Measurements from ENCODE around the gene PTPRM. TPM values are rescaled to one million over a fixed set of nuclear protein-coding genes. Genes with fewer than 3 reads are reported as not detected.

Gene PTPRM
- total RNA-seq (10 to 100 TPM; 14.7 to 23.0 TPM), polyA plus RNA-seq (10 to 100 TPM in 1 of 2 donors, 1 to 10 TPM in 1; 9.2 to 10.6 TPM)

DNA sequence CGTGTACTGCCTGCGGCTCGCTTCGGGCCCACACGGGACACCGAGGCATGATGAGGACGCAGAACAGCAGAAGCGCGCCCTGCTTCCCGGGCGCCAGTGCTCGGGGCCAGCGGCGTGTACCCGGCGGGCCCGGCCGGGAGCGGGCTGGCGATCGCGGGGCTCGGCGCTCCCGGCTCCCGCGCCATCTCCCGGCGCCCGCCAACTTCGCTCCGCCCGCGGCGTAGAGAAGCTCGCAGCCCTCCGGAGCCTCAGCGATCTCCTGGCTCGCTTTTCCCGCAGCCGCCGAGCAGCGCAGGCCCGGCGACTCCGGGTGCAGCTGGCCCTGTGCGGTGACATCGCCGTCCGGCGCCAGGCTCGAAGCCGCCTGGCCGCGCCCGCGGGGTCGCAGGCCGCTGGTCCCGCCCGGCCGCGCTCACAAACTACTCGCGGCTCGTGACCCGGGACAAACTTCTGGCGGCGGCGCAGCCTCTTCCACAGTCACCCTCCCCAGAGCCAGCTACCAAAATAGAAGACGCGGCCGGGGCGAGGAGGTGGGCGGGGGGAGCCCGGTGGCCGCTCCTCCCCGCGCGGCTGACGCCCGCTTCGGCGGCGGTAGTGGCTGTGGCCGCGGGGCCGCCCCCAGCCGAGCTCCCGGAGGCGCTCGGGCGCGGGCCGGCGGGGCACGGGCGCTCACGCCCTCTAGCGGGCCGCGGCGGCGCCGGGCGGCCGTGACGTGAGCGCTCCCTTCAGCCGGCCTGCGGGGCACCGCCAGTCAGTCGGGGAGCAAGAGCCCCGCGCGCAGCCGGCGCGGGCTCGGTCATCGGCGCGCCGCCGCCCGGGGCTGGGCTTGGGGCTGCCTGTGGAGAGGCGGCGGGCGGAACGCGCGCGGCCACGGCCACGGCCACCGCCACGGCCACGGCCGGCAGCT lies at the start of gene PTPRM:
Gene PTPRM, plus strand, starts transcription at position 750 of the 907 bp plus-strand sequence. CDS start 503 bp downstream, outside the sequence.
- Histone ChIP-seq H3K4me1 (ENCODE audit: control insufficient read depth in 4 of 4, insufficient read depth in 4 of 4, low read length in 3 of 4) (peaks cover 12 to 19% (median 14%) of the 10 kb centered on the region in 4 donors), H3K9me3 (ENCODE audit: control insufficient read depth in 4 of 4, low read length in 3 of 4) (no peaks in the 10 kb centered on the region), H3K27ac (ENCODE audit: low read depth in 1 of 2, low read length in 2 of 2) (peak within 1 kb of the TSS; percentile 92 to 94), H3K9ac (ENCODE audit: low read depth in 1 of 2, low read length in 2 of 2) (peak within 1 kb of the TSS; percentile 63 to 77), H3K27me3 (ENCODE audit: control insufficient read depth in 4 of 4, insufficient read depth in 4 of 4, low read length in 3 of 4) (no peaks in the 10 kb centered on the region), H3K36me3 (ENCODE audit: control insufficient read depth in 4 of 4, insufficient read depth in 3 of 4, low read depth in 1 of 4, low read length in 3 of 4) (no peaks in the 10 kb centered on the region), H3K4me3 (ENCODE audit: low read depth in 1 of 3, low read length in 3 of 3) (peak within 1 kb of the TSS; percentile 84 to 97 (median 87))
- WGBS: under 1% methylated on average over 139 of the region's 139 CpGs
- TF ChIP-seq, protein P1, sequence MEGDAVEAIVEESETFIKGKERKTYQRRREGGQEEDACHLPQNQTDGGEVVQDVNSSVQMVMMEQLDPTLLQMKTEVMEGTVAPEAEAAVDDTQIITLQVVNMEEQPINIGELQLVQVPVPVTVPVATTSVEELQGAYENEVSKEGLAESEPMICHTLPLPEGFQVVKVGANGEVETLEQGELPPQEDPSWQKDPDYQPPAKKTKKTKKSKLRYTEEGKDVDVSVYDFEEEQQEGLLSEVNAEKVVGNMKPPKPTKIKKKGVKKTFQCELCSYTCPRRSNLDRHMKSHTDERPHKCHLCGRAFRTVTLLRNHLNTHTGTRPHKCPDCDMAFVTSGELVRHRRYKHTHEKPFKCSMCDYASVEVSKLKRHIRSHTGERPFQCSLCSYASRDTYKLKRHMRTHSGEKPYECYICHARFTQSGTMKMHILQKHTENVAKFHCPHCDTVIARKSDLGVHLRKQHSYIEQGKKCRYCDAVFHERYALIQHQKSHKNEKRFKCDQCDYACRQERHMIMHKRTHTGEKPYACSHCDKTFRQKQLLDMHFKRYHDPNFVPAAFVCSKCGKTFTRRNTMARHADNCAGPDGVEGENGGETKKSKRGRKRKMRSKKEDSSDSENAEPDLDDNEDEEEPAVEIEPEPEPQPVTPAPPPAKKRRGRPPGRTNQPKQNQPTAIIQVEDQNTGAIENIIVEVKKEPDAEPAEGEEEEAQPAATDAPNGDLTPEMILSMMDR (IDR thresholded peaks at IDR 0.05; ENCODE audit: low read depth, low read length, missing input control): peak; percentile 68
- TF ChIP-seq, protein P2, sequence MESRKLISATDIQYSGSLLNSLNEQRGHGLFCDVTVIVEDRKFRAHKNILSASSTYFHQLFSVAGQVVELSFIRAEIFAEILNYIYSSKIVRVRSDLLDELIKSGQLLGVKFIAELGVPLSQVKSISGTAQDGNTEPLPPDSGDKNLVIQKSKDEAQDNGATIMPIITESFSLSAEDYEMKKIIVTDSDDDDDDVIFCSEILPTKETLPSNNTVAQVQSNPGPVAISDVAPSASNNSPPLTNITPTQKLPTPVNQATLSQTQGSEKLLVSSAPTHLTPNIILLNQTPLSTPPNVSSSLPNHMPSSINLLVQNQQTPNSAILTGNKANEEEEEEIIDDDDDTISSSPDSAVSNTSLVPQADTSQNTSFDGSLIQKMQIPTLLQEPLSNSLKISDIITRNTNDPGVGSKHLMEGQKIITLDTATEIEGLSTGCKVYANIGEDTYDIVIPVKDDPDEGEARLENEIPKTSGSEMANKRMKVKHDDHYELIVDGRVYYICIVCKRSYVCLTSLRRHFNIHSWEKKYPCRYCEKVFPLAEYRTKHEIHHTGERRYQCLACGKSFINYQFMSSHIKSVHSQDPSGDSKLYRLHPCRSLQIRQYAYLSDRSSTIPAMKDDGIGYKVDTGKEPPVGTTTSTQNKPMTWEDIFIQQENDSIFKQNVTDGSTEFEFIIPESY (IDR thresholded peaks at IDR 0.05): no peak
- DNase-seq (ENCODE audit: low spot score): peak; percentile 72

DNA sequence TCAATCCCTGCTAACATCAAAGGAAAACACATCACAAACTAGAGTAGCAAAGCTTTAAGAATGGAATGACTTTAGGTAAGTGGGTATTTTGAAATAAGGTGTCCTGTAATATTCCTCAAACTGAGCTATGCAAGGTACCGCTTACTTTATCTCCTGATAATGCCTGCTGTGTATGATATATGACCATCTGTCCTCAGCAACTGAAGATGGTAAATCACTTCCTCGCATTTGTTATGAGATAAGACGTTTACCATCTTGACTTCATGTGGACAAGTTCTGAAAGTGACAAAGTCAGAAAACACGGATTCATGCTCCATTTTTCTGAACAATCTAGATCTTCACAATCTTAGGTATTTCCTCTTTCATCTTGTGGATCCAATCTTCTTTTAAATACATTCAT lies 49.3 kb upstream of the PTPRM start:
- Histone ChIP-seq H3K4me1 (ENCODE audit: control insufficient read depth in 4 of 4, insufficient read depth in 4 of 4, low read length in 3 of 4) (no peaks in the 10 kb centered on the region), H3K27me3 (ENCODE audit: control insufficient read depth in 4 of 4, insufficient read depth in 4 of 4, low read length in 3 of 4) (peaks cover 0 to 6% (median 0%) of the 10 kb centered on the region in 4 donors), H3K4me3 (ENCODE audit: low read depth in 1 of 3, low read length in 3 of 3) (no peak overlapping the region), H3K27ac (ENCODE audit: low read depth in 1 of 2, low read length in 2 of 2) (no peak overlapping the region), H3K9ac (ENCODE audit: low read depth in 1 of 2, low read length in 2 of 2) (no peak overlapping the region), H3K36me3 (ENCODE audit: control insufficient read depth in 4 of 4, insufficient read depth in 3 of 4, low read depth in 1 of 4, low read length in 3 of 4) (no peaks in the 10 kb centered on the region), H3K9me3 (ENCODE audit: control insufficient read depth in 4 of 4, low read length in 3 of 4) (no peaks in the 10 kb centered on the region)
- 76% methylated on average over 4 of the region's 4 CpGs for WGBS
- TF ChIP-seq RXRA (IDR thresholded peaks at IDR 0.05) (no peak), YY1 (IDR thresholded peaks at IDR 0.05) (no peak), SP1 (IDR thresholded peaks at IDR 0.05) (no peak), JUND (IDR thresholded peaks at IDR 0.05) (no peak), ATF3 (IDR thresholded peaks at IDR 0.05) (no peak), TAF1 (conservative IDR thresholded peaks at IDR 0.05) (no peak), HNF4G (IDR thresholded peaks at IDR 0.05) (no peak), MAX (IDR thresholded peaks at IDR 0.05) (no peak), HNF4A (conservative IDR thresholded peaks at IDR 0.05) (no peak), EGR1 (IDR thresholded peaks at IDR 0.05; ENCODE audit: low read depth in 2 of 2) (no peak), FOXA1 (IDR thresholded peaks at IDR 0.05) (no peak), GABPA (IDR thresholded peaks at IDR 0.05 in 1 of 2, conservative IDR thresholded peaks at IDR 0.05 in 1 of 2) (no peak)
- TF ChIP-seq, protein P1 (IDR thresholded peaks at IDR 0.05; ENCODE audit: low read depth, low read length, missing input control): no peak
- no peak for DNase-seq (ENCODE audit: low spot score)
